ENCODE results near the gene IER3. TPM values are rescaled to one million over a fixed set of nuclear protein-coding genes. Genes with fewer than 3 reads are reported as not detected.

The IER3 gene
- total and polyA plus RNA-seq, 9 donors = 9.7 to 221 (median 20.6) TPM

- WGBS, 3 donors = 86 to 90% (median 87%) methylated on average over 12 of the region's 12 CpGs
- no peak overlapping the region for H3K27ac ChIP-seq
Observed at GRCh38 chr6:30732237-30732943, 12.0 kb downstream of the IER3 start.

GRCh38 chr6:30730601-30731435 lies 13.5 kb downstream of the IER3 start:
- Histone ChIP-seq H3K9me3 (no peaks in the 10 kb centered on the region), H3K27me3 (no peaks in the 10 kb centered on the region), H3K36me3 (no peaks in the 10 kb centered on the region), H3K27ac (no peak overlapping the region), H3K4me3 (no peak overlapping the region), H3K4me1 (ENCODE audit: insufficient read depth) (no peaks in the 10 kb centered on the region)
- intact Hi-C loops (cut with DNase I) = loop anchor here in 3 of 4 donors (10.0 kb wide), 2 partner anchors 144 to 186 kb away; no protein-coding TSS in a partner anchor
- WGBS, 3 donors = 56 to 61% (median 58%) methylated on average over 30 of the region's 30 CpGs
- peak in 2 of 3 donors; percentile 17 to 35 for TF ChIP-seq CTCF (IDR thresholded peaks at IDR 0.05)
- no peak for TF ChIP-seq EP300 (IDR thresholded peaks at IDR 0.05)
- DNase-seq = peak in 4 of 5 donors; percentile 60 to 72 (median 64)

More at GRCh38 chr6:30732237-30732943, 12.0 kb downstream of the IER3 start:
- Histone ChIP-seq H3K36me3 (no peaks in the 10 kb centered on the region), H3K4me1 (ENCODE audit: insufficient read depth) (no peaks in the 10 kb centered on the region), H3K27me3 (no peaks in the 10 kb centered on the region), H3K4me3 (no peak overlapping the region), H3K9me3 (no peaks in the 10 kb centered on the region)
- intact Hi-C loops (cut with DNase I) = loop anchor here in 3 of 4 donors (10.0 kb wide), 2 partner anchors 142 to 188 kb away; no protein-coding TSS in a partner anchor
- TF ChIP-seq POLR2A (IDR thresholded peaks at IDR 0.05) = no peak
- TF ChIP-seq CTCF (IDR thresholded peaks at IDR 0.05) = no peak
- TF ChIP-seq EP300 (IDR thresholded peaks at IDR 0.05) = no peak
- no peak for DNase-seq

GRCh38 chr6:30727920-30728553 lies 16.3 kb downstream of the IER3 start:
- intact Hi-C loops (cut with DNase I) = no loop called here
- TF ChIP-seq CTCF (IDR thresholded peaks at IDR 0.05) (no peak), EP300 (IDR thresholded peaks at IDR 0.05) (no peak), POLR2A (IDR thresholded peaks at IDR 0.05) (no peak)
- 36 to 38% (median 37%) methylated on average over 7 of the region's 7 CpGs for WGBS, 3 donors
- H3K27me3 ChIP-seq = no peaks in the 10 kb centered on the region
- no peak overlapping the region for H3K27ac ChIP-seq
- DNase-seq = no peak
- no peaks in the 10 kb centered on the region for H3K36me3 ChIP-seq
- H3K4me1 ChIP-seq (ENCODE audit: insufficient read depth) = no peaks in the 10 kb centered on the region
- no peaks in the 10 kb centered on the region for H3K9me3 ChIP-seq
- H3K4me3 ChIP-seq = no peak overlapping the region

Data from ovary (tissue), 9 donors.